Muscle of arm (tissue), 12 donors: ENCODE measurements around the gene LSP1. TPM values are rescaled to one million over a fixed set of nuclear protein-coding genes. Genes with fewer than 3 reads are reported as not detected.
"Not testable (repeated sequence)": the region's sequence is repeated elsewhere in the genome, so short reads cannot be mapped to it uniquely, and the experiment has no call there.

ENCODE experiments used
- DNase-seq: peaks from one replicate; pipeline ENCODE4 v3.0.0-alpha.2; 2013
- polyA plus RNA-seq, 12 donors: library from polyadenylated mRNA; unstranded; fragments of 120-200 nt; gene quantifications; one replicate each; pipeline ENCODE4 v1.2.1, GENCODE V29; 2013; ENCODE audit not compliant: insufficient read length in 12 of 12

The LSP1 gene
- polyA plus RNA-seq, 12 donors: 18.6 to 79.7 (median 52.5) TPM; not detected in 1

DNA sequence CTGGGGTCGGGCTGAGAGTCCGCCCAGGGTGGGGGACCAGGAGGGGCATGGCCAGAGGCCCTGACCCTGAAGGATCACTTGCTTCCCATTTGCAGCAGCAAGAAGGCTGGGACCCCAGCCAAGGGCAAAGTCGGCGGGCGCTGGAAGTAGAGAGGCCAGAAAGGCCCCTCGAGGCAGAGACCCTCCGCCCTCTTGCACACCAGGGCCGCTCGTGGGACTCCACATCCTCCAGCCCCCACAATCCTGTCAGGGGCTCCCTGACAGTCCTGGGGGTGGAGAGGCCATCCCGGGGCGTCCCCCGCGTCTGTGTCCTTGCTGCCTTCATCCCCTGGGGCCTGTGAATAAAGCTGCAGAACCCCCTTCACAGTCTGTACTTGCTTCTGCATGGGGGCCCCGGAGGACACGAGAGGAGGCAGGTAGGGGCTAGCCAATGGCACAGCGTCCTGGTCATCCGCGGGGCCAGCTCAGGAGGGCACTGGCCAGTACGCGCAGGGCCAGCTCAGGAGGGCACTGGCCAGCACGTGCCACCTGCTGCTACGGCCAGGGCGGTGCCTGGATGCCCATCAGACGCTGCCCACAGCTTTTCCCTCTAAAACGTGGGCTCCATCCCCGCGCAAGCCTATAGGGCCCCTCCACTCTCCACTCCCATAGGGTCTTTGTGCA is 85.6 kb downstream of the LSP1 start:
- no peak for DNase-seq

DNA sequence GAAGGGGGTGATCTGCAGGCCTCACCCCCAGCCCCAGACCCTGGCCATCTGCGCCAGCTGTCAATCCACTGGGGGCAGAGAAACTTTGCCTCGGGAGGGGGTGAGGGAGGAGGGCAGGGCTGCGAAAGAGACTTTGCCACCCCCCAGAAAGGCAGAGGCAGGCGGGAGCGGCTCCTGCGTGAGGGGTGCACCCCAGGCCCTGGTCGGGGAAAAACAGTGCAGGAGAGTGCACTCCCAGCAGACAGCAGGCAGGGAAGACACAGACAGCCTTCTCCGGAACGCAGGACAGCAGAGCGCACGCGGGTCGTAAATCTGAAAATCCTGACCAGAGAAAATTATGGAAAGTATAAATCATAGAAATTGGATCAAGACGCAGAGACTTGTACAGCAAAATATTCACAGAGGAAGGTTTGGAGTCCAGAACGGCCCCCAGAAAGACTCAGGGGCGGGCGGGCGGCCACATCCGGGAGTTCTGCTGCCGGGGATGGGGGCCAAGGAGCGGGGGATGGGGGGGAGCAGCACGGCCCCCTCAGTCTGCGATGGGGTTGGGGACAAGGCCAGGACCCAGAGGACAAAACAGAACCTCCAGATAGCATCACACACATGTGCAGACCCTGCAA is 86.2 kb downstream of the LSP1 start:
- DNase-seq: peak; percentile 84

DNA sequence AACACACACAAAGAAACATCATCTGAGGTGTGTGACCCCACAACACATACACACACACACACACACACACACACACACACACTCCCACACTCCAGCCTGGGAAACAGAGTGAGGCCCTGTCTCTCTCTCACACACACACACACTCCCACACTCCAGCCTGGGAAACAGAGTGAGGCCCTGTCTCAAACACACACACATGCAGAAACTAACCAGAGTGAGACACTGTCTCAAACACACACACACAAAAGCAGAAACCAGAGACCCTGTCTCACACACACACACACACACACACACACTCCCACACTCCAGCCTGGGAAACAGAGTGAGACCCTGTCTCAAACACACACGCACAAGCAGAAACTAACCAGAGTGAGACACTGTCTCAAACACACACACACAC is 86.9 kb downstream of the LSP1 start:
- not testable (repeated sequence) for DNase-seq

Other genes starting within 250 kb of the LSP1 start
- not detected for gene KRTAP5-3, start 244.6 kb upstream of the LSP1 start, polyA plus RNA-seq
- gene KRTAP5-4, start 230.9 kb upstream of the LSP1 start, polyA plus RNA-seq: not detected
- not detected for gene KRTAP5-5, start 223.3 kb upstream of the LSP1 start, polyA plus RNA-seq
- gene KRTAP5-6, start 155.9 kb upstream of the LSP1 start, polyA plus RNA-seq: under 1 TPM in 6 of 12 donors, not detected in 6; 0.36 to 0.82 (median 0.46) TPM
- under 1 TPM in 9 of 12 donors, not detected in 3; 0.06 to 0.36 (median 0.17) TPM for gene IFITM10, start 102.5 kb upstream of the LSP1 start, polyA plus RNA-seq
- 100 to 1,000 TPM in 3 of 12 donors, 10 to 100 TPM in 8, not detected in 1; 54.4 to 118 (median 79.9) TPM for gene CTSD, start 89.2 kb upstream of the LSP1 start, polyA plus RNA-seq
- gene SYT8, start 18.1 kb upstream of the LSP1 start, polyA plus RNA-seq: 1 to 10 TPM in 3 of 12 donors, under 1 TPM in 7, not detected in 2; 0.20 to 4.9 (median 0.62) TPM
- 1,000 to 10,000 TPM; 1,241 to 4,224 (median 1,990) TPM for gene TNNI2, start 14.1 kb upstream of the LSP1 start, polyA plus RNA-seq
- gene PRR33, start 38.8 kb downstream of the LSP1 start, polyA plus RNA-seq: 1 to 10 TPM in 10 of 12 donors, not detected in 2; 1.1 to 6.9 (median 2.9) TPM
- 1,000 to 10,000 TPM; 2,865 to 9,652 (median 5,402) TPM for gene TNNT3, start 66.6 kb downstream of the LSP1 start, polyA plus RNA-seq
- 100 to 1,000 TPM in 2 of 12 donors, 10 to 100 TPM in 9, not detected in 1; 47.4 to 119 (median 73.6) TPM for gene MRPL23, start 94.2 kb downstream of the LSP1 start, polyA plus RNA-seq
- over 10,000 TPM in 9 of 12 donors, 1,000 to 10,000 TPM in 3; 9,391 to 57,495 (median 10,764) TPM for gene H19, start 144.8 kb downstream of the LSP1 start, polyA plus RNA-seq